SK-N-SH (cell line): ENCODE data around the gene SLC44A2. TPM values are rescaled to one million over a fixed set of nuclear protein-coding genes. Genes with fewer than 3 reads are reported as not detected.

Experiments used
- CTCF ChIA-PET: fragments of 300-600, 350-600 bp; formaldehyde crosslinking; extraction: SDS; loops from one replicate; lab custom pipeline; 2021; lab: Yijun Ruan, JAX
- POLR2A ChIA-PET: fragments of 350-600 bp; sonication (Branson Sonifier 250); formaldehyde crosslinking; extraction: SDS; loops from one replicate; lab custom pipeline; 2020; ENCODE audit warnings: antibody characterized with exemption, inconsistent platforms; lab: Yijun Ruan, JAX
- DNase-seq: peaks from one replicate; pipeline ENCODE4 v3.0.0; 2012
- H2AFZ ChIP-seq: fragments of 200-600 bp; sonication (generic); 2 replicates; pipeline ENCODE4 v1.8.1; 2016; ENCODE audit warnings: antibody characterized with exemption, mild to moderate bottlenecking, low read depth
- H3F3A ChIP-seq: fragments of 200-600 bp; sonication (generic); replicated peaks from 2 replicates; pipeline ENCODE3; 2016; ENCODE audit warnings: antibody characterized with exemption, mild to moderate bottlenecking; ENCODE audit not compliant: insufficient read depth
- H3K27ac ChIP-seq, 2 experiments: fragments of 200-500 bp in 1 of 2; fragments of 200-600 bp in 1 of 2; sonication (Bioruptor generic) in 1 of 2; sonication (generic), shearing (Covaris generic) in 1 of 2; 2 replicates each; pipeline versions ENCODE4 v1.5.1 to v1.6.1; 2014 to 2016; ENCODE audit warnings: low read depth in 2 of 2, inconsistent platforms in 1 of 2, low read length in 1 of 2, mild to moderate bottlenecking in 1 of 2, mixed read lengths in 1 of 2
- H3K27me3 ChIP-seq: fragments of 200-600 bp; sonication (generic), shearing (Covaris generic); 2 replicates; pipeline ENCODE4 v1.6.1; 2016; ENCODE audit warnings: mixed run types; ENCODE audit not compliant: insufficient read depth
- H3K36me3 ChIP-seq, 2 experiments: fragments of 200-500 bp in 1 of 2; fragments of 200-600 bp in 1 of 2; sonication (Bioruptor generic) in 1 of 2; sonication (generic) in 1 of 2; replicated peaks in 1 of 2; 2 replicates each; pipeline versions ENCODE3 to v1.5.1; 2014 to 2016; ENCODE audit warnings: low read length in 1 of 2, mild to moderate bottlenecking in 1 of 2; ENCODE audit not compliant: insufficient read depth in 2 of 2, control insufficient read depth in 1 of 2
- H3K4me1 ChIP-seq, 2 experiments: fragments of 200-500 bp in 1 of 2; fragments of 200-600 bp in 1 of 2; sonication (Bioruptor generic) in 1 of 2; sonication (generic), shearing (Covaris generic) in 1 of 2; 2 replicates each; pipeline versions ENCODE4 v1.5.1 to v1.6.1; 2014 to 2016; ENCODE audit warnings: low read depth in 1 of 2, low read length in 1 of 2, mixed run types in 1 of 2; ENCODE audit not compliant: insufficient read depth in 2 of 2, control insufficient read depth in 1 of 2
- H3K4me2 ChIP-seq: fragments of 200-600 bp; sonication (generic), shearing (Covaris generic); 2 replicates; pipeline ENCODE4 v1.6.1; 2017; ENCODE audit warnings: mixed run types
- H3K4me3 ChIP-seq, 2 experiments: fragments of 200-500 bp in 1 of 2; fragments of 200-600 bp in 1 of 2; sonication (Bioruptor generic) in 1 of 2; sonication (generic), shearing (Covaris generic) in 1 of 2; 2 replicates each; pipeline versions ENCODE4 v1.5.1 to v1.8.1; 2014 to 2016; ENCODE audit warnings: low read depth in 2 of 2, inconsistent platforms in 1 of 2, low read length in 1 of 2, mild to moderate bottlenecking in 1 of 2, mixed read lengths in 1 of 2, moderate library complexity in 1 of 2
- H3K79me2 ChIP-seq: fragments of 200-600 bp; sonication (generic); 2 replicates; pipeline ENCODE4 v1.8.1; 2017; ENCODE audit warnings: mild to moderate bottlenecking; ENCODE audit not compliant: insufficient read depth
- H3K9ac ChIP-seq: fragments of 200-600 bp; sonication (generic); 2 replicates; pipeline ENCODE4 v1.6.1; 2017; ENCODE audit warnings: mixed run types
- H3K9me2 ChIP-seq: fragments of 200-600 bp; sonication (generic); 2 replicates; pipeline ENCODE4 v1.6.1; 2017; ENCODE audit warnings: mixed run types
- H3K9me3 ChIP-seq: fragments of 200-600 bp; sonication (generic); 2 replicates; pipeline ENCODE4 v1.6.1; 2017; ENCODE audit warnings: mixed run types, mild to moderate bottlenecking, moderate library complexity
- H4K20me1 ChIP-seq: fragments of 200-600 bp; sonication (generic); 2 replicates; pipeline ENCODE4 v1.6.1; 2017; ENCODE audit warnings: mild to moderate bottlenecking, mixed run types; ENCODE audit not compliant: insufficient read depth
- CHD2 ChIP-seq: fragments of 150-350 bp; IDR thresholded peaks from 2 replicates; pipeline ENCODE4 v1.6.1; 2018; ENCODE audit warnings: low read length; ENCODE audit not compliant: partially characterized antibody
- CTCF ChIP-seq: fragments of 200-600 bp; sonication (generic); IDR thresholded peaks from 2 replicates; pipeline ENCODE4 v1.6.1; 2017; ENCODE audit warnings: antibody characterized with exemption, mild to moderate bottlenecking, moderate library complexity
- EP300 ChIP-seq, 2 experiments: IDR thresholded peaks; 2 replicates each; pipeline versions ENCODE4 v1.4.0 to v1.6.1; 2012; ENCODE audit warnings: borderline replicate concordance in 1 of 2, low read depth in 1 of 2, low read length in 1 of 2
- FOXM1 ChIP-seq: IDR thresholded peaks from 2 replicates; pipeline ENCODE4 v1.4.0; 2012; ENCODE audit warnings: low read depth, mild to moderate bottlenecking
- GABPA ChIP-seq: IDR thresholded peaks from 2 replicates; pipeline ENCODE4 v1.4.0; 2012; ENCODE audit warnings: low read depth, mild to moderate bottlenecking
- IRF3 ChIP-seq: fragments of 150-350 bp; IDR thresholded peaks from 2 replicates; pipeline ENCODE4 v1.6.1; 2016; ENCODE audit warnings: mild to moderate bottlenecking, low read depth, low read length
- MEF2A ChIP-seq: IDR thresholded peaks from 2 replicates; pipeline ENCODE4 v1.4.0; 2012; ENCODE audit warnings: low read depth, borderline replicate concordance
- MXI1 ChIP-seq: IDR thresholded peaks from 2 replicates; pipeline ENCODE4 v1.6.1; 2012; ENCODE audit warnings: mild to moderate bottlenecking, low read depth, low read length, improper control_type of control experiment
- NRF1 ChIP-seq: IDR thresholded peaks from 2 replicates; pipeline ENCODE4 v1.6.1; 2012; ENCODE audit warnings: low read depth, mild to moderate bottlenecking, low read length
- POLR2AphosphoS5 ChIP-seq: IDR thresholded peaks from 2 replicates; pipeline ENCODE4 v1.6.1; 2012; ENCODE audit warnings: low read depth, low read length
- RAD21 ChIP-seq: IDR thresholded peaks from 2 replicates; pipeline ENCODE4 v1.6.1; 2012; ENCODE audit warnings: mild to moderate bottlenecking, low read length
- RFX5 ChIP-seq: IDR thresholded peaks from 2 replicates; pipeline ENCODE4 v1.6.1; 2012; ENCODE audit warnings: mild to moderate bottlenecking, improper control_type of control experiment, low read length
- SIN3A ChIP-seq: IDR thresholded peaks from 2 replicates; pipeline ENCODE4 v1.6.1; 2012; ENCODE audit warnings: low read depth, mild to moderate bottlenecking, low read length, moderate library complexity, borderline replicate concordance
- SMC3 ChIP-seq: IDR thresholded peaks from 2 replicates; pipeline ENCODE4 v1.6.1; 2012; ENCODE audit warnings: low read depth, low read length, improper control_type of control experiment
- TAF1 ChIP-seq: IDR thresholded peaks from 2 replicates; pipeline ENCODE4 v1.6.1; 2012; ENCODE audit warnings: low read depth, mild to moderate bottlenecking, low read length, moderate library complexity, borderline replicate concordance
- TEAD4 ChIP-seq: IDR thresholded peaks from 2 replicates; pipeline ENCODE4 v1.4.0; 2012; ENCODE audit warnings: mild to moderate bottlenecking, borderline replicate concordance; ENCODE audit not compliant: insufficient read depth
- USF1 ChIP-seq: IDR thresholded peaks from 2 replicates; pipeline ENCODE4 v1.4.0; 2012; ENCODE audit warnings: low read depth, borderline replicate concordance
- USF2 ChIP-seq: fragments of 150-350 bp; IDR thresholded peaks from 2 replicates; pipeline ENCODE4 v1.6.1; 2017; ENCODE audit warnings: antibody characterized with exemption, low read length, low read depth, borderline replicate concordance
- YY1 ChIP-seq: IDR thresholded peaks from 2 replicates; pipeline ENCODE4 v1.4.0; 2012; ENCODE audit warnings: low read depth, mild to moderate bottlenecking
- ZBTB33 ChIP-seq: IDR thresholded peaks from 2 replicates; pipeline ENCODE4 v1.4.0; 2012; ENCODE audit warnings: low read depth, borderline replicate concordance
- WGBS: methylation state at CpG from one replicate; pipeline ENCODE4 v1.1.6; 2017; ENCODE audit warnings: low lambda C conversion rate; 5-methylcytosine and 5-hydroxymethylcytosine counted together
- polyA plus RNA-seq, 3 experiments: library from polyadenylated mRNA; depleted of rRNA; stranded (reverse); fragments of >200 nt; gene quantifications; 2 replicates each; pipeline ENCODE4 v1.2.3, GENCODE V29; 2012

Gene SLC44A2
- polyA plus RNA-seq, 1 of the 3 experiments (the other 2 are of a cell fraction), result 61.4 TPM

GRCh38 chr19:10680545-10681135 is 55.3 kb downstream of the SLC44A2 start:
- Histone ChIP-seq H3K4me1 (no peaks in the 10 kb centered on the region; a peak in 1 of 4 replicates), H2AFZ (no peak overlapping the region), H3K4me2 (no peak overlapping the region), H3K4me3 (no peak overlapping the region), H3K27ac (no peak overlapping the region), H3K9me2 (no peaks in the 10 kb centered on the region), H3K9me3 (no peaks in the 10 kb centered on the region), H3F3A (no peaks in the 10 kb centered on the region), H3K27me3 (no peaks in the 10 kb centered on the region), H3K36me3 (peaks cover 88 to 94% of the 10 kb centered on the region in 2 experiments), H4K20me1 (peaks cover 81% of the 10 kb centered on the region), H3K79me2 (peaks cover 70% of the 10 kb centered on the region), H3K9ac (no peak overlapping the region)
- CTCF ChIA-PET, result interaction anchor here (1.4 to 3.1 kb wide), 2 partner anchors 10 to 100 kb away, joined by 4 to 15 read pairs; no protein-coding TSS in a partner anchor
- DNase-seq, result no peak
- WGBS, result 99% methylated on average over 12 of the region's 15 CpGs
- POLR2A ChIA-PET, result interaction anchor here (1.3 kb wide), 1 partner anchor 20 kb away, joined by 3 read pairs; no protein-coding TSS in a partner anchor
- TF ChIP-seq NRF1 (no peak), TAF1 (no peak), MXI1 (no peak), USF1 (no peak), YY1 (no peak), POLR2AphosphoS5 (no peak)

GRCh38 chr19:10681658-10682057 is 56.3 kb downstream of the SLC44A2 start:
- whole genome bisulfite sequencing, result 92% methylated on average over 4 of the region's 4 CpGs
- Histone ChIP-seq H3K9ac (no peak overlapping the region), H3K27ac (no peak overlapping the region), H3K4me1 (no peaks in the 10 kb centered on the region; a peak in 1 of 4 replicates), H2AFZ (no peak overlapping the region), H3K9me2 (no peaks in the 10 kb centered on the region), H3K4me3 (no peak overlapping the region), H4K20me1 (peaks cover 80% of the 10 kb centered on the region), H3K4me2 (no peak overlapping the region), H3F3A (no peaks in the 10 kb centered on the region), H3K27me3 (no peaks in the 10 kb centered on the region), H3K9me3 (no peaks in the 10 kb centered on the region), H3K79me2 (peaks cover 64% of the 10 kb centered on the region), H3K36me3 (peaks cover 91 to 99% of the 10 kb centered on the region in 2 experiments)
- TF ChIP-seq CTCF, result no peak
- no peak for TF ChIP-seq RAD21
- no peak for TF ChIP-seq MXI1
- TF ChIP-seq GABPA, result no peak
- no peak for TF ChIP-seq IRF3
- no peak for TF ChIP-seq RFX5
- no peak for TF ChIP-seq CHD2
- no peak for TF ChIP-seq ZBTB33
- TF ChIP-seq SIN3A, result no peak
- no peak for TF ChIP-seq TEAD4
- no peak for TF ChIP-seq FOXM1
- TF ChIP-seq USF2, result no peak
- TF ChIP-seq EP300 (IDR thresholded peaks at IDR 0.05; ENCODE audit: borderline replicate concordance in 1 of 2, low read depth in 1 of 2, low read length in 1 of 2), result no peak
- TF ChIP-seq MEF2A, result no peak
- TF ChIP-seq SMC3, result no peak
- TF ChIP-seq POLR2AphosphoS5, result no peak
- POLR2A ChIA-PET, result interaction anchor here (1.3 kb wide), 1 partner anchor 21 kb away, joined by 3 read pairs; no protein-coding TSS in a partner anchor
- no peak for DNase-seq
- CTCF ChIA-PET, result interaction anchor here (1.2 to 3.1 kb wide), 5 partner anchors 11 to 101 kb away, joined by 3 to 15 read pairs (median 7); no protein-coding TSS in a partner anchor
